GM19467 (cell line): ENCODE data around the gene SMIM36.
"Not testable (repeated sequence)": the region's sequence is repeated elsewhere in the genome, so short reads cannot be mapped to it uniquely, and the experiment has no call there.

Experiments used
- ATAC-seq: cut with Tn5 transposase; IDR thresholded peaks from one replicate; pipeline ENCODE4 v1.9.1; 2021; ENCODE audit warnings: mild to moderate bottlenecking, moderate library complexity; ENCODE audit not compliant: unreplicated experiment

The SMIM36 gene

DNA sequence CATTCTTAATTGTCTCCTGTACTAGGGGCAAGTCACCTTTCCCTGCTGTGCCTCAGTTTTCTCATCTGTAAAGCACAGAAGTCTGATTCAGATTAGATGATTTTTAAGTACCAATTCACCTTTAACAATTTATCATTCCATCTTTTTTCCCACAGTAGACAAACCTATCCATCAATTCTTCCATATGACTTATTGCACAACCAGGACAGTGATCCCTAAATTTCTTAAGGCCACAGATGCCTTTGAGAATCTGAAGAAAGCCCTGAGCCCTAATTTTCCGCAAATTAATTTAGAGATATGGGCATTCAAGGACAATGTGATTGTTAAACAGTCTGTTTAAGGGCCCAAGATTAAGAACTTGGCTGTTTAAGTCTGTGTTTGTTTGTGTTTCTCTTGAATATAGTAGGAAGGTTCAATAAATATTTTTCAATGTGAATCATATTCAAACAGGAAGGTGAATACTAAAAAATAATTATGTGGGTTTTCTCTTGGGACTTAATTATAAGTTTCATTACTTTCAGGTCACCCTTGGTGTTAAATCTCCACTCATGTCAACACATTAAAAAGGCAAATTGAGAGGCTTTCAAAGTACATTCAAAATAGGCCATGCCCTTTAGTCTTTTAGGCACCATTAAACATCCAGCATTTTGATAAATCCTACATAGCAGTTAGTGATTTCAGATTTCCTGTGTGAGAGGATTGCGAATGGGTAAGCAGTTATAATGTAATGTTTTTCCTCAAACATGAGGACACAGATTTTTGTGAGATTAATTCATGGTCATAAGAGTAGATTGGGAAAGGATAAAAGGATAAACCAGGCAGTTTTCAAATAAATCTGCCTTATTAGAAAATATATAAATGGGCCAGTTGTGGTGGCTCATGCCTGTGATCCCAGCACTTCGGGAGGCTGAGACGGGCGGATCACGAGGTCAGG, 54.7 kb downstream of the SMIM36 start:
- ATAC-seq = no peak

GRCh38 chr17:55454906-55455474, 56.3 kb downstream of the SMIM36 start:
- no peak for ATAC-seq

GRCh38 chr17:55453839-55454557, 57.3 kb downstream of the SMIM36 start:
- no peak for ATAC-seq

DNA sequence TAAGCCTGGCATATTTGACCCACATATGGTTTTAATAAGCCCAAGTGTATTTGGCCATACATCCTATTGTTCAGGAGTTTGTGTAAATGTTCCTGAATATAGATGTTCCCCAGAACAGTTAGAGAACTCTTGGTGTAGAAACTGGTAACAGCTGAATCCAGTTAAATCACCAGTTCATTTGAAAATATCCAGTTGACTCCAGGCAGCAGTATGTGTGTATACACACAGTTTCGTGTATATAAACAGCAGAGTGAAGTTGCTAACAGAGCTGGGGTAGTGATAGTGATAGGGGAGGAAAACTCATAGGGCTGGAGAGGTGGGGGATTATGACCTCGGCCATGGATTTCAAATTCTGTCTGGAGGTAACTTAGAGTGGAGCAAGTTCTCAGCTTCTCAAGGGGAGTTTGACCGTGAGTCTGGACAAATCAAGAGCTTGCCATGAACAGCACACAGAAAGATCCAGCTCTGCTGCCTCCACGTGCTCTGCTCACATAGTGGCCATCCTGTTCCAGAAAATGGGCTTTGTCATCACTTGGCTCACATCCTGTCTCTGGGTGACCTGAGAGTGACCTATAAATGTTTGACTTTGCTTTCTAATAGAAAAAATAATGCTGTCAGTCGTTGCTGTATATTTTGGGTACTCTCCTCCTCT, 59.0 kb downstream of the SMIM36 start:
- peak; percentile 65 for ATAC-seq

DNA sequence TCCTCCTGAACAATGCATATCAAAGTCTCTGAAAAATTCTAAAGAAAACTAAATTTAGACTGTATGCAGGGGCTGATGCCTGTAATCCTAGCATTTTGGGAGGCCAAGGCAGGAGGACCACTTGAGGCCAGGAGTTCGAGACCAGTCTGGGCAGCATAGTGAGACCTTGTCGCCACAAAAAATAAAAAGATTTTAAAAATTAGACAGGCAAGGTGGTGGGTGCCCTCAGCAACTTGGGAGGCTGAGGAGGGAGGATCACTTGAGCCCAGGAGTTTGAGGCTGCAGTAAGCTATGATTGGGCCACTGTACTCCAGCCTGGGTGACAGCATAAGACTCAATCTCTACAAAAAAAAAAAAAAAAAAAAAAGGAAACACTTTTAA, 59.5 kb downstream of the SMIM36 start:
- ATAC-seq = no peak

DNA sequence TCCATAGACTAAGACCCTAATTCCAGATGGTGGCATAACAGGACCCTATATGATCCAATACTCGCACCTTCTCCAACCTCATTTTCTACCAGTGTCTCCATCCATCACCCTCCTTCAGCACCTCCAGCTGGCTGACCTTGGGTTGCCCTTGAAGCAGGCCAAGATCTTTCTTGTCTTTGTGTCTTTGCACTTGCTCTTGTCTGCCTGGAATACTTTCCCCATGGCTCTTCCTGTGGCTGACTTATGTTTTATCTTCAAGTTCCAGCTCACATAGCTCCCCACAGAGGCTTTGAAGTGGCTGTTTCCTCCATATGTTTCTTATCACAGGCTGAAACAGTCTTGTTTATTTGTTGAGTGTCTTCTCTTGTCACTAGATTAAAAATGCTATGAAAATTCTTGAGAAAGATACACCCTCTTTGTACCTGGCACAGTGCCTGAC, 60.0 kb downstream of the SMIM36 start:
- no peak for ATAC-seq

DNA sequence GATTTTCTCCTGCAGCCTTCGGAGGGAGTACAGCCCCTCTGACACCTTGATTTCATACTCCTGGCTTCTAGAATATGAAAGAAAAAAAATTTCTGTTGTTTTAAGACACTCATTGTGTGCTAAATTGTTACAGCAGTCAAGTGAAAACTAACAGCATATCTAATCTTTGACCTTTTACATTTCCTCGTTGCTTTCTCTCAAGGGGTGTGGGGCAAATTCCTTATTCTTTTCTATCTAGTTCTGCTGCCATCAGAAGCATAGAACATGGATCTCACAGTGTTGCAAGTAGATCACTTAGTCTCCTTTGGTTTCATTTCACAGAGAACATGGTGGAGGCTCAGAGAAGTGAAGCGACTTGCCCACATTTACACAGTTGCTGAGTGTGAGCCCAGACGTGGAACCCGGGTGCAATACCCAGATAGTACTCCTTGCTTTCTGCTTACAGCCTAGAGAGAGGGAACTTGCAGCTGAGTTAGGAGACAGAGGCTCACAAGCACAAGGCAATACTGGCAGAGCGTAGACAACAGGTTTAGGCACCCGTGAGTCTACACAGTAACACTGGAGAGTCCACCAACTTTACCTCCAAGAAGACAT, 60.9 kb downstream of the SMIM36 start:
- no peak for ATAC-seq

DNA sequence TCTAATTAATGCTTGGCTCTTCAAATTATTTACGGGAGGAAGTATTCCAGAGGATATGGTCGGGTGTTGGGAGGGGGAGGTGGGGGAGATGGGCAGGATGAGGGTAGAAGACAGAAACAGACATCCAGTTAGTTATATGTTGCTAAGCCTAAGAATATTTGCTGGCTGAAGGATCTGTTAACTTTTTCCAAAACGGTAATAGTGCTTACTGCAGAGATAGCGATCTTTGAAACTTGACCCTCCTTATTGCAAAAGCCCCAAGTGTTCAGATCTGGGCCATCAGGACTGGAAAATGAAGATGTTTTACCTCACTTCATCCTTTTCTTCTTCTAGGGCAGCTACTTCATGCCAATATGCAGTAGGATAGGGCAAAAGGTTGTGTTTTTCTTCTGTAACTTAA, 62.6 kb downstream of the SMIM36 start:
- no peak for ATAC-seq

GRCh38 chr17:55446581-55447205, 64.6 kb downstream of the SMIM36 start:
- no peak for ATAC-seq

GRCh38 chr17:55446004-55446403, 65.2 kb downstream of the SMIM36 start:
- ATAC-seq = not testable (repeated sequence)

- peak; percentile 72 for ATAC-seq
These were observed 66.5 kb downstream of the SMIM36 start for GRCh38 chr17:55444471-55445441.

- no peak for ATAC-seq
These were observed 67.3 kb downstream of the SMIM36 start for GRCh38 chr17:55443904-55444303.

DNA sequence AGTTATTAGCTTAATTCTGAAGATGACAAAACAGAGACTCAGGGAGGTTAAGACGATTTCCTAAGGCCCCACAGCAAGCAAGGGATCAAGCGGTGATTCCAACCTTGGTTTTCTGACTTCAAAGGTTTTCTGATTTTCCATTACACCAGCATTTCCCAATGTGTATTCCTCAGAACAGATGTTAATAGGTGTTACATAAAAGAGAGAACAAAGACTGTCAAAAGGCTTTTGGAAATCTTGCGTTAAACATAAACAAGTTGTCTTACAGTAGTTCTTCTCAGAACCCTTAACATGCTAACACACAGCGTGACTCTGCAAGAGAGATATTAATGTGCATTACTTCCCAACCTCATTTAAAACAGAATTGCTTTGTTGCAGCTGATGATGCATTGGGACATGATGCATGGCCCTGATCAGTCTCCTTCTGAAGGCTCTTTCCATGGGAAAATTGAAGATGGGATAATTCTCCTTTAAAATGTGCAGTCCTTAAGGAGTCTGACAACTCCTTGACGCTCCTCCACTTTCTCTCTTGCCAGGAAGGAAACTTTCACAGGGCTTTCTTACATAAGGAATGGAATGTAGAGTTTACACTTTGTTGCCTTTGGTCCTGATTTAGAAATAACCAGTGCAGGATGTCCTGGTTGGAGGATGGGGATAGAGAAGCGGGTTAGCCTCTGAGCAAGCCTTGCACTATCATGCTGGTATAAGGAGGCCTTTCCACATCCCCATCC, 68.1 kb downstream of the SMIM36 start:
- ATAC-seq = no peak

GRCh38 chr17:55442462-55442861, 68.8 kb downstream of the SMIM36 start:
- ATAC-seq = no peak

DNA sequence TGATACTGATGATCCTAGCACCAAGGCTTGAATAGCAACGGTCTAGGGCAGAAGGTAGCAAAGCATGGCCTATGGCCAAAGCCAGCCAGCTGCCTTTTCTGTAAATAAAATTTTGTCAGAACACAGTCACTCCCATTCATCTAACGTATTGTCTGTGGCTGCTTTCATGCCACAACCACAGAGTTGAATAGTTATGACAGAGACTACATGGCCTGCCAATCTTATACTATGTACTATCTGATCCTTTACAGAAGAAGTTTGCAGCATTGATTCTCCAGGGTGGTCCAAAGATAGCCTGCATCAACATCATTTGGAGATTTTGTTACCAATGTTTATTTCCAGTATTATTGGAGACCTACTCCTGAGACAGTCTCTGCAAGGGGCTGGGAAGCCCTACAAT, 69.7 kb downstream of the SMIM36 start:
- ATAC-seq = no peak

DNA sequence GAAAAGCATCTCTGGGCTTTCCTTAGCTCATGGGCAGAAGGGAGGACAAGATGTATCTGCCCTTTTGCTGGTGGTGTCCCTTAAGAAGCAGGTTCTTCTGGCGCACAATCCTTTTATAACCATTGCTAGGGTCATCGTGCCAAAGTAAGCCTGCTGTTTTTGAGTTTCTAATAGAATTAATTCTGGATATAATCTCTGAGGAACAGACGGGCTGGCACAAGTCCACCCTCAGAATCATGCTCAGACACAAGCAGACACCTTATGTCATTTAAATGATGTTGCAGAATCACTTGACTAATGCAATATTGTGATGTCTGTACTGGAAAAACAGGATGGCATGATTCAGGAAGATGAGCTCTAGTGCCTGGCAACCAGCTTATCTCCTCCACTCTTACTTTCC, 70.9 kb downstream of the SMIM36 start:
- ATAC-seq = no peak

- peak; percentile 76 for ATAC-seq
These were observed 74.1 kb downstream of the SMIM36 start for GRCh38 chr17:55437159-55437605.
